Globus pallidus (tissue), 1 donor: ENCODE data around the gene UBE2Q2.

ENCODE experiments used
- DNase-seq: peaks from one replicate; pipeline ENCODE4 v3.0.0-alpha.2; 2015; ENCODE audit warnings: low spot score

Gene UBE2Q2

DNA sequence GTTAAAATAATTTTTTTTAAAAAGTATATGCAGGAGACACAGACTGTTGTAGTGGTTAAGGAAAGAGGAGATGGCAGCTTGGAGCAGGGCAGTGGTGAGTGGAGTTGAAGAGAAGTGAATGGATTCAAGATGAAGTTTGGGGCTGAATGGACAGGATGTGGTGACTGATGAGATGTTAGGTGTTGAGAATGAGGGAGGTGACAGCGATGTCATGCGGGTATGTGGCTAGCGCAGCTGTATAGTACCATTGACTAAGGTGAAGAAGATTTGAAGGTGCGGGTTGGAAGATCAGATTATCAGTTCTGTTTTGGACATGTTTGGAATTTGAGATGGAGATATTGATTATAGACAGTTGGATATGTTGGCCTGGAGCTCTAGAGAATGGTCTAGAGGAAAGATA lies 80.5 kb downstream of the UBE2Q2 start:
- no peak for DNase-seq

GRCh38 chr15:75924576-75924975 lies 81.3 kb downstream of the UBE2Q2 start:
- DNase-seq: no peak

DNA sequence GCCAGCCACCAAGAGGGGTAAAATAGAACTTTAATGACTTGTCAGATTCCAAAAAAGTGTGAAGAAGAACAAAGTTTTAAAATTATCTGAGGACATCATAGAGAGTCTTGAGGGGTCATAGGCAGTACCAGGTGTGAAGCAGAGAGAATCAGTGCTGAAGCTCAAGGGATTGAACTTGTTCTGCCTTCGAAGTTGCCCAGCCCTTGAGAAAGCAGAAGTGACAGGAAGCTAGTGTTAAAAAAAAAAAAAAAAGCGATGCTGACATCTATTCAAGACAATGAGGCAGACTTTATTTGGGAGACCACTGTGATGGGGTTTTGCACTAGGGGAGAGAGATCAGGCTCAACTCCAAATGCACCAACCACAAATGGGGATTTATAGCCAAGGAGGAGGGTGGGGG lies 82.2 kb downstream of the UBE2Q2 start:
- no peak for DNase-seq

DNA sequence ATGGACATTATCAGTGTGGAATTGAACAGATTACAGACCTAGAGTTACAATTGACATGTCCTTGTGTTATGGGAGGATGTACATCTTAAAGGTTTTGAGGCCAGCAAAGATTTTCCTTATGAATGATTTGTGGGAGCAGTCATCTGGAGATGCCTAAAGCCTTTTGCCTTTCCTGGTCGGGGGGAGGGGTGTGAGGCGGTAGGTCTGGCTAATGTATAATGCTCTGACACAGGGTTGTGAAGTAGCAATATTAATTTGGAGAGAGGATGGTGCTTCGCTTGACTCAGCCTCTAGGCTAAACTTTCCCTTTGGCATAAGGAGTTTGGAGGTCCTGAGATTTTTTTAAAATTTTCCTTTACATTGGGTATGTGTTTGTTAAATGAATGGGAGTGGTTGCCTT lies 83.7 kb downstream of the UBE2Q2 start:
- DNase-seq: no peak

DNA sequence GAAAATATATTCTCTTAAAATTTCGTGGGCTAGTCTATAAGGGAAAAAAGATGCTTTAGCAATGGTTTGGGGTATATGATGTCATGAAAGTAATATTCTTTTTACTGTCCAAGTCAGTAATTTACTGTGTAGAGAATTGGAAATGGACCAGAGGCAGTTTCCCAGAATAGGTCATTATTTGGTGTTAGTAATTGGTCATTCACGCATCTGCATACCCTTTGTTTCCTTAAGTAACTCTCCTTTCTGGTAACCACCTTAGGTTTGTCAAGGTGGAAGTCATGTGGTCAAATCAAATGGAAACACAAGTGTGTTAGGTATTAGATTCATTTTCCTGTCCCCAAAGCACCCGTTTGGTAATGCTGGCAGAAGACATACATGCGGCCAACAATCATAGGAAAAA lies 84.4 kb downstream of the UBE2Q2 start:
- no peak for DNase-seq

- no peak for DNase-seq
Observed at GRCh38 chr15:75928680-75929608, 85.7 kb downstream of the UBE2Q2 start.

GRCh38 chr15:75929799-75930565 lies 86.7 kb downstream of the UBE2Q2 start:
- no peak for DNase-seq

DNA sequence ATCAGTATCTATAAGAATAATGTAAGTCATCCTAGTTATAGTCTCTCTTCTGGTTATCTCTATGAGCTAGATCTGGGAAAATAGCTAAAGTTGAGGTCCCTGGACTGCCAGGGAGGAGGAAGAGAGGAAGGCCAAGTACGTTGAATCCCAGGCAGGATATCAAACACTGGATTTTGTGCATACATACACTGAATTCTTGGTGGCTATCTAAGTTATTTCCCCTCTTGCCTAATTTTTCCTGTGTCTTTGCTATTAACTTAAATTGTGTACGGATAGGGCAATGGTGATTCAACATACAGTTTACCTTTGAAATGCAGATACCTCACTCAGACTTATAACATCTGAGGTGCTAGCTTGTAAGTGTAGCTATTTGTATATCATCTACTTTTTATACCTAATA lies 87.6 kb downstream of the UBE2Q2 start:
- DNase-seq: no peak

DNA sequence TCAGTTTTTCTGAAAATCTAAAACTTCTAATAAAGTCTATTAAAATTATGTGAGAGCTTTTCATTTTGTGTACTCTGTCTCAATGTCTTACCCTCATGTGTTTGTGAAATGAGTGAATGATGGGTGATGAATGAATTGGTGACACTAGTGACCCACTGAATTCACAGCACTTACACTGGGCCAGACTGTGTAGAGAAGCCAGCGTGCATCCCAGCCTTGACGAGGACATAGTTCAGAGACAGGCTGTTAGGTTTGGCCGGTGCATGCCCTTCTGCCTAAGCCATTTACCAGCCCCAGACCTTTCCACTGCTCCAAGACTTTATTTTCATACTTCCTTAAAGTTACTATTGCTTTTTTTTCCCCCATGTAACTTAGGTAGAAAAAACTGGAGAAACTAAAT lies 99.2 kb downstream of the UBE2Q2 start:
- DNase-seq: no peak

DNA sequence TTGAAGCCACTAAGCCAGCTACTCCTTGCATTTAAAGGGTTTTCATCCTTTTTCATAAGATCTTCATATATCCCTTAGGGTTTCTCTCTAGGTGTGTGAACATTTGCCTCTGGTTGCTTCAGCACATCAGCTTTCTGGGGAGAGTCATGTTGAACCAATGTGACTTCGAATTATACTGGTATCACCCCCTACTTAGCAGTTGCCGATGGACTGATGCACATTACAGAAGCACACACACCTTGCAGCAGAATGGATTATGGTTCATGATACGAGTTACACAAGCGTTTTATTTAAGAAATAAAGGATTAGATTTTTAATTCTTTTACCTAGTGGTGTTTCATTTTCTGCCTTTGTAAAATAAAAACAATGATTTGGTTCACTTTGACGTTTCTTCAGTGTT lies 100.0 kb downstream of the UBE2Q2 start:
- no peak for DNase-seq

- no peak for DNase-seq
Observed at GRCh38 chr15:75943713-75944215, 100.5 kb downstream of the UBE2Q2 start.

- no peak for DNase-seq
Observed at GRCh38 chr15:75945953-75946352, 102.7 kb downstream of the UBE2Q2 start.

DNA sequence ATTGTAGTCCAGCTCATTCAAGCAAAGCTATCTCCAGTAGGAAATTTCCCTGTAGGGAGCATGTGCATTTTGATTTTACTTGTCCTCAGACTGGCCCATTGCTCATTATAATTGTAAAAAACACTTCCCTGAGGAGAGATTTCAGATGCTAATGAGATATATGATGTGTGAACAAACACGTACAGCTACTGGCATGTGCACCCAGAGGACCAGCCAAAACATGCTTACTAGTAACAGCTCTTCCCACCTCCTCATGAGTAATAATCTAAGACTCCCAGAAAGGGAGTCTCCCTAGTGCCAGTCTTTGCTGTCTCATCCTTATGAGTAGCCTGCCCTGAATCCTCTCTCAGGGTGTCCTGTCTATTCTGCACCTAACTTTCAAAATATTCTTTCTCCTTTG lies 103.8 kb downstream of the UBE2Q2 start:
- no peak for DNase-seq

DNA sequence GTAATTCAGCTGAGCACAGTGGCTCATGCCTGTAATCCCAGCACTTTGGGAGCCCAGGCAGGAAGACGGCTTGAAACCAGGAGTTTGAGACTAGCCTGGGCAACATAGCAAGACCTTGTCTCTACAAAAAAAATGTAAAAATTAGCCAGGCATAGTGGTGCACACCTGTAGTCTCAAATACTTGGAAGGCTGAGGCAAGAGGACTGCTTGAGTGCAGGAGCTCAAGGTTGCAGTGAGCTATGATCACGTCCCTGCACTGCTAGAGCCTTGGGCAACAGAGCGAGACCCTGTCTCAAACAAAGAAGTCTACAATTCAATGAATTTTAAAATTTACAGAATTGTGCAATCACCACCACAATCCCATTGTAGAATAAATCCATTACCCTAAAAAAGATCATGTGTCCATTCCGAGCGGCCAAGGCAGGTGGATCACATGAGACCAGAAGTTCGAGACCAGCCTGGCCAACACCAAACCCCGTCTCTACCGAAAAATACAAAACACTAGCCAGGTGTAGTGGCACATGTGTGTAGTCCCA lies 105.6 kb downstream of the UBE2Q2 start:
- DNase-seq: no peak
